Measurements from ENCODE around the gene ABCC6. TPM values are rescaled to one million over a fixed set of nuclear protein-coding genes. Genes with fewer than 3 reads are reported as not detected.
A peak's percentile ranks its signal among the peaks of the same experiment; 100 is the strongest.
"Not testable (repeated sequence)": the region's sequence is repeated elsewhere in the genome, so short reads cannot be mapped to it uniquely, and the experiment has no call there.

ABCC6 gene
- total RNA-seq, 3 donors from 2014 or later (not counting 1 experiment from before 2014, with no cell fraction given), result 0.16 to 0.25 TPM; not detected in 1

GRCh38 chr16:16246578-16247262 is 23.4 kb upstream of the ABCC6 start:
- H3K27ac Mint-ChIP-seq; ATAC-seq; H3K9me3 ChIP-seq (ENCODE audit: control insufficient read depth, insufficient read depth, low read length); H3K9me3 Mint-ChIP-seq; H3K27me3 Mint-ChIP-seq (ENCODE audit: low read depth in 2 of 2); H3K27ac ChIP-seq (ENCODE audit: low read length); H3K4me1 ChIP-seq (ENCODE audit: control insufficient read depth, insufficient read depth, low read length); H3K36me3 ChIP-seq (ENCODE audit: control insufficient read depth, insufficient read depth, low read length); H3K4me3 ChIP-seq (ENCODE audit: low read length); DNase-seq; H3K27me3 ChIP-seq (ENCODE audit: control insufficient read depth, insufficient read depth, low read length); H3K4me3 Mint-ChIP-seq; intact Hi-C loops (cut with micrococcal nuclease); H3K4me1 Mint-ChIP-seq; H3K36me3 Mint-ChIP-seq: not testable (repeated sequence)
- WGBS (ENCODE audit: insufficient coverage), result no CpG with 5 or more reads among the region's 8 CpGs

GRCh38 chr16:16243886-16244285 is 20.6 kb upstream of the ABCC6 start:
- H3K4me1 ChIP-seq (ENCODE audit: control insufficient read depth, insufficient read depth, low read length); H3K9me3 ChIP-seq (ENCODE audit: control insufficient read depth, insufficient read depth, low read length); H3K9me3 Mint-ChIP-seq; H3K36me3 ChIP-seq (ENCODE audit: control insufficient read depth, insufficient read depth, low read length); intact Hi-C loops (cut with micrococcal nuclease); H3K4me3 ChIP-seq (ENCODE audit: low read length); ATAC-seq; H3K4me3 Mint-ChIP-seq; DNase-seq; H3K27ac ChIP-seq (ENCODE audit: low read length); H3K36me3 Mint-ChIP-seq; H3K4me1 Mint-ChIP-seq; H3K27me3 Mint-ChIP-seq (ENCODE audit: low read depth in 2 of 2); H3K27me3 ChIP-seq (ENCODE audit: control insufficient read depth, insufficient read depth, low read length); H3K27ac Mint-ChIP-seq: not testable (repeated sequence)
- 100% methylated on average over 1 of the region's 11 CpGs for whole genome bisulfite sequencing (ENCODE audit: insufficient coverage)

GRCh38 chr16:16240667-16241066 is 17.4 kb upstream of the ABCC6 start:
- H3K27me3 Mint-ChIP-seq (ENCODE audit: low read depth in 2 of 2); H3K9me3 Mint-ChIP-seq; DNase-seq; H3K4me3 ChIP-seq (ENCODE audit: low read length); H3K4me1 Mint-ChIP-seq; H3K9me3 ChIP-seq (ENCODE audit: control insufficient read depth, insufficient read depth, low read length); H3K4me3 Mint-ChIP-seq; H3K4me1 ChIP-seq (ENCODE audit: control insufficient read depth, insufficient read depth, low read length); H3K36me3 Mint-ChIP-seq; H3K36me3 ChIP-seq (ENCODE audit: control insufficient read depth, insufficient read depth, low read length); H3K27ac Mint-ChIP-seq; H3K27ac ChIP-seq (ENCODE audit: low read length); intact Hi-C loops (cut with micrococcal nuclease); ATAC-seq; H3K27me3 ChIP-seq (ENCODE audit: control insufficient read depth, insufficient read depth, low read length): not testable (repeated sequence)
- 100% methylated on average over 1 of the region's 4 CpGs for WGBS (ENCODE audit: insufficient coverage)

GRCh38 chr16:16237738-16238137 is 14.4 kb upstream of the ABCC6 start:
- H3K4me3 Mint-ChIP-seq; H3K9me3 Mint-ChIP-seq; DNase-seq; H3K4me1 Mint-ChIP-seq; H3K27me3 ChIP-seq (ENCODE audit: control insufficient read depth, insufficient read depth, low read length); H3K36me3 ChIP-seq (ENCODE audit: control insufficient read depth, insufficient read depth, low read length); ATAC-seq; H3K4me3 ChIP-seq (ENCODE audit: low read length); H3K27me3 Mint-ChIP-seq (ENCODE audit: low read depth in 2 of 2); H3K36me3 Mint-ChIP-seq; H3K4me1 ChIP-seq (ENCODE audit: control insufficient read depth, insufficient read depth, low read length); H3K27ac Mint-ChIP-seq; H3K27ac ChIP-seq (ENCODE audit: low read length); H3K9me3 ChIP-seq (ENCODE audit: control insufficient read depth, insufficient read depth, low read length); intact Hi-C loops (cut with micrococcal nuclease): not testable (repeated sequence)
- WGBS (ENCODE audit: insufficient coverage), result no CpG with 5 or more reads among the region's 5 CpGs

- H3K4me3 Mint-ChIP-seq; H3K9me3 Mint-ChIP-seq; H3K4me1 Mint-ChIP-seq; H3K27ac ChIP-seq (ENCODE audit: low read length); H3K36me3 ChIP-seq (ENCODE audit: control insufficient read depth, insufficient read depth, low read length); H3K27ac Mint-ChIP-seq; H3K36me3 Mint-ChIP-seq; ATAC-seq; DNase-seq; H3K9me3 ChIP-seq (ENCODE audit: control insufficient read depth, insufficient read depth, low read length); H3K4me3 ChIP-seq (ENCODE audit: low read length); intact Hi-C loops (cut with micrococcal nuclease); H3K27me3 ChIP-seq (ENCODE audit: control insufficient read depth, insufficient read depth, low read length); H3K27me3 Mint-ChIP-seq (ENCODE audit: low read depth in 2 of 2); H3K4me1 ChIP-seq (ENCODE audit: control insufficient read depth, insufficient read depth, low read length): not testable (repeated sequence)
- no CpG with 5 or more reads among the region's 6 CpGs for WGBS (ENCODE audit: insufficient coverage)
Measured at GRCh38 chr16:16237071-16237470, 13.8 kb upstream of the ABCC6 start.

- H3K9me3 Mint-ChIP-seq; H3K4me1 ChIP-seq (ENCODE audit: control insufficient read depth, insufficient read depth, low read length); DNase-seq; H3K36me3 ChIP-seq (ENCODE audit: control insufficient read depth, insufficient read depth, low read length); H3K36me3 Mint-ChIP-seq; H3K4me3 Mint-ChIP-seq; H3K9me3 ChIP-seq (ENCODE audit: control insufficient read depth, insufficient read depth, low read length); H3K27me3 Mint-ChIP-seq (ENCODE audit: low read depth in 2 of 2); H3K4me1 Mint-ChIP-seq; H3K27ac ChIP-seq (ENCODE audit: low read length); intact Hi-C loops (cut with micrococcal nuclease); H3K4me3 ChIP-seq (ENCODE audit: low read length); H3K27me3 ChIP-seq (ENCODE audit: control insufficient read depth, insufficient read depth, low read length): not testable (repeated sequence)
- peak overlapping the region in 1 of 2 donors; percentile 86 for H3K27ac Mint-ChIP-seq
- ATAC-seq, result peak; percentile 48 to 57 (median 54)
- no CpG with 5 or more reads among the region's 39 CpGs for WGBS (ENCODE audit: insufficient coverage)
Measured at GRCh38 chr16:16232692-16233061, 9.4 kb upstream of the ABCC6 start.

- H3K9me3 Mint-ChIP-seq; H3K4me1 ChIP-seq (ENCODE audit: control insufficient read depth, insufficient read depth, low read length); DNase-seq; H3K36me3 Mint-ChIP-seq; H3K9me3 ChIP-seq (ENCODE audit: control insufficient read depth, insufficient read depth, low read length); H3K4me3 ChIP-seq (ENCODE audit: low read length); intact Hi-C loops (cut with micrococcal nuclease); H3K4me1 Mint-ChIP-seq; H3K36me3 ChIP-seq (ENCODE audit: control insufficient read depth, insufficient read depth, low read length); H3K27me3 Mint-ChIP-seq (ENCODE audit: low read depth in 2 of 2); H3K4me3 Mint-ChIP-seq; H3K27ac ChIP-seq (ENCODE audit: low read length); H3K27ac Mint-ChIP-seq; ATAC-seq; H3K27me3 ChIP-seq (ENCODE audit: control insufficient read depth, insufficient read depth, low read length): not testable (repeated sequence)
- no CpG with 5 or more reads among the region's 24 CpGs for WGBS (ENCODE audit: insufficient coverage)
Measured at GRCh38 chr16:16223662-16224241, 458 bp upstream of the ABCC6 start.

GRCh38 chr16:16221382-16221781 is 1.9 kb downstream of the ABCC6 start:
- DNase-seq; H3K36me3 ChIP-seq (ENCODE audit: control insufficient read depth, insufficient read depth, low read length); H3K4me3 Mint-ChIP-seq; H3K4me3 ChIP-seq (ENCODE audit: low read length); H3K36me3 Mint-ChIP-seq; H3K27ac ChIP-seq (ENCODE audit: low read length); H3K9me3 Mint-ChIP-seq; H3K4me1 Mint-ChIP-seq; ATAC-seq; intact Hi-C loops (cut with micrococcal nuclease); H3K27ac Mint-ChIP-seq; H3K4me1 ChIP-seq (ENCODE audit: control insufficient read depth, insufficient read depth, low read length); H3K9me3 ChIP-seq (ENCODE audit: control insufficient read depth, insufficient read depth, low read length); H3K27me3 Mint-ChIP-seq (ENCODE audit: low read depth in 2 of 2); H3K27me3 ChIP-seq (ENCODE audit: control insufficient read depth, insufficient read depth, low read length): not testable (repeated sequence)
- 100% methylated on average over 2 of the region's 9 CpGs for whole genome bisulfite sequencing (ENCODE audit: insufficient coverage)

All from natural killer cell (primary cell).